ENCODE measurements around the gene PCDHGA3.
"Not testable (repeated sequence)": the region's sequence is repeated elsewhere in the genome, so short reads cannot be mapped to it uniquely, and the experiment has no call there.

The PCDHGA3 gene

GRCh38 chr5:141382469-141383294, 39.1 kb downstream of the PCDHGA3 start, which contains the start of gene PCDHGA7:
Gene PCDHGA7, plus strand, starts transcription at chr5:141382742. Its CDS starts 158 bp downstream, at chr5:141382900.
- no peak for DNase-seq (ENCODE audit: low spot score)
- FAIRE-seq, result no peak

GRCh38 chr5:141383345-141383744, 39.7 kb downstream of the PCDHGA3 start:
- FAIRE-seq (no peak), DNase-seq (ENCODE audit: low spot score) (no peak)

- FAIRE-seq (no peak), DNase-seq (ENCODE audit: low spot score) (no peak)
Observed at GRCh38 chr5:141384471-141385267, 41.0 kb downstream of the PCDHGA3 start.

GRCh38 chr5:141387557-141388311, 44.1 kb downstream of the PCDHGA3 start, which contains the start of gene PCDHGB4:
Gene PCDHGB4, plus strand, starts transcription at chr5:141387698. Its CDS starts 187 bp downstream, at chr5:141387885.
- DNase-seq (ENCODE audit: low spot score) (peak; percentile 14), FAIRE-seq (peak; percentile 20)

GRCh38 chr5:141388661-141389060, 45.0 kb downstream of the PCDHGA3 start:
- FAIRE-seq (no peak), DNase-seq (ENCODE audit: low spot score) (no peak)

- FAIRE-seq (no peak), DNase-seq (ENCODE audit: low spot score) (no peak)
Observed at GRCh38 chr5:141389153-141390042, 45.8 kb downstream of the PCDHGA3 start.

- FAIRE-seq, result no peak
- no peak for DNase-seq (ENCODE audit: low spot score)
Observed at GRCh38 chr5:141392429-141393198, 49.0 kb downstream of the PCDHGA3 start, which contains the start of gene PCDHGA8. Gene PCDHGA8, plus strand, starts transcription at chr5:141392633. Its CDS starts 181 bp downstream, at chr5:141392814.

GRCh38 chr5:141393267-141393666, 49.6 kb downstream of the PCDHGA3 start:
- DNase-seq (ENCODE audit: low spot score), result no peak
- FAIRE-seq, result no peak

- FAIRE-seq; DNase-seq (ENCODE audit: low spot score): not testable (repeated sequence)
Observed at GRCh38 chr5:141394401-141395187, 51.0 kb downstream of the PCDHGA3 start.
